Left lung (tissue), 10 donors: Measurements from ENCODE around the gene VPS9D1. TPM values are rescaled to one million over a fixed set of nuclear protein-coding genes. Genes with fewer than 3 reads are reported as not detected.

Experiments used
- ATAC-seq: fragments of 200-7000 bp; cut with Tn5 transposase; one replicate; pipeline ENCODE4 v1.9.1; 2020; ENCODE audit warnings: moderate library complexity
- DNase-seq, 4 donors: peaks; one replicate each; pipeline ENCODE4 v3.0.0-alpha.2; 2013 to 2020
- H3K27ac ChIP-seq, 2 donors: fragments of 200-600 bp; sonication (generic) in 1 of 2; one replicate each; pipeline versions ENCODE4 v1.5.0 to v1.8.0; 2020 to 2021
- H3K27me3 ChIP-seq, 2 donors: fragments of 200-600 bp; sonication (generic) in 1 of 2; one replicate each; pipeline versions ENCODE4 v1.5.0 to v1.8.0; 2020 to 2021
- H3K36me3 ChIP-seq, 2 donors: fragments of 200-600 bp; sonication (generic) in 1 of 2; one replicate each; pipeline versions ENCODE4 v1.5.0 to v1.8.0; 2020 to 2021
- H3K4me1 ChIP-seq, 2 donors: fragments of 200-600 bp; one replicate each; pipeline ENCODE4 v1.8.0; 2021
- H3K4me3 ChIP-seq, 2 donors: fragments of 200-600 bp; sonication (generic) in 1 of 2; one replicate each; pipeline versions ENCODE4 v1.5.0 to v1.8.0; 2020 to 2021; ENCODE audit warnings: mild to moderate bottlenecking in 1 of 2
- H3K9me3 ChIP-seq, 2 donors: fragments of 200-600 bp; sonication (generic) in 1 of 2; one replicate each; pipeline versions ENCODE4 v1.5.0 to v1.8.0; 2020 to 2021
- intact Hi-C, 2 donors: fragments of 100-400 bp; cut with DNase I; formaldehyde crosslinking; loops; one replicate each; pipeline versions ENCODE4 v1.11.2 to v1.14.2; 2022
- polyA plus RNA-seq, 6 donors: library from polyadenylated mRNA; unstranded; fragments of 120-200 nt; gene quantifications; one replicate each; pipeline ENCODE4 v1.2.1, GENCODE V29; 2013; ENCODE audit not compliant: insufficient read length in 6 of 6
- total RNA-seq, 2 donors: library from RNA; stranded (reverse); fragmentation: NEBNext Ultra II Directional; extraction: Animal tissue kit (Norgen Biotek cat#: 25700); gene quantifications; one replicate each; pipeline ENCODE4 v1.2.1, GENCODE V29; 2021
- TF ChIP-seq, protein P1 (sequence below), 2 donors: fragments of 200-600 bp; sonication (generic) in 1 of 2; IDR thresholded peaks; one replicate each; pipeline versions ENCODE4 v1.5.0 to v1.8.0; 2021; ENCODE audit warnings: antibody characterized with exemption in 2 of 2
- donor health status: DM: no; HTN: yes; CAD: no.
- donor health status: DM: no; HTN: no; CAD: no.

Gene VPS9D1
- total and polyA plus RNA-seq, 8 donors = 9.0 to 19.0 (median 12.3) TPM

- no peak for ATAC-seq
- TF ChIP-seq, protein P1, sequence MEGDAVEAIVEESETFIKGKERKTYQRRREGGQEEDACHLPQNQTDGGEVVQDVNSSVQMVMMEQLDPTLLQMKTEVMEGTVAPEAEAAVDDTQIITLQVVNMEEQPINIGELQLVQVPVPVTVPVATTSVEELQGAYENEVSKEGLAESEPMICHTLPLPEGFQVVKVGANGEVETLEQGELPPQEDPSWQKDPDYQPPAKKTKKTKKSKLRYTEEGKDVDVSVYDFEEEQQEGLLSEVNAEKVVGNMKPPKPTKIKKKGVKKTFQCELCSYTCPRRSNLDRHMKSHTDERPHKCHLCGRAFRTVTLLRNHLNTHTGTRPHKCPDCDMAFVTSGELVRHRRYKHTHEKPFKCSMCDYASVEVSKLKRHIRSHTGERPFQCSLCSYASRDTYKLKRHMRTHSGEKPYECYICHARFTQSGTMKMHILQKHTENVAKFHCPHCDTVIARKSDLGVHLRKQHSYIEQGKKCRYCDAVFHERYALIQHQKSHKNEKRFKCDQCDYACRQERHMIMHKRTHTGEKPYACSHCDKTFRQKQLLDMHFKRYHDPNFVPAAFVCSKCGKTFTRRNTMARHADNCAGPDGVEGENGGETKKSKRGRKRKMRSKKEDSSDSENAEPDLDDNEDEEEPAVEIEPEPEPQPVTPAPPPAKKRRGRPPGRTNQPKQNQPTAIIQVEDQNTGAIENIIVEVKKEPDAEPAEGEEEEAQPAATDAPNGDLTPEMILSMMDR (IDR thresholded peaks at IDR 0.05) = no peak
- Histone ChIP-seq H3K27ac (peak overlapping the region in 1 of 2 donors; percentile 48), H3K27me3 (no peaks in the 10 kb centered on the region), H3K4me3 (peak overlapping the region in 1 of 2 donors; percentile 32), H3K36me3 (peaks cover 0 to 40% of the 10 kb centered on the region in 2 donors), H3K9me3 (no peaks in the 10 kb centered on the region), H3K4me1 (peaks cover 5 to 44% of the 10 kb centered on the region in 2 donors)
- no peak for DNase-seq
- intact Hi-C loops = no loop called here
Measured at GRCh38 chr16:89761304-89761922, 40.7 kb upstream of the VPS9D1 start.

DNA sequence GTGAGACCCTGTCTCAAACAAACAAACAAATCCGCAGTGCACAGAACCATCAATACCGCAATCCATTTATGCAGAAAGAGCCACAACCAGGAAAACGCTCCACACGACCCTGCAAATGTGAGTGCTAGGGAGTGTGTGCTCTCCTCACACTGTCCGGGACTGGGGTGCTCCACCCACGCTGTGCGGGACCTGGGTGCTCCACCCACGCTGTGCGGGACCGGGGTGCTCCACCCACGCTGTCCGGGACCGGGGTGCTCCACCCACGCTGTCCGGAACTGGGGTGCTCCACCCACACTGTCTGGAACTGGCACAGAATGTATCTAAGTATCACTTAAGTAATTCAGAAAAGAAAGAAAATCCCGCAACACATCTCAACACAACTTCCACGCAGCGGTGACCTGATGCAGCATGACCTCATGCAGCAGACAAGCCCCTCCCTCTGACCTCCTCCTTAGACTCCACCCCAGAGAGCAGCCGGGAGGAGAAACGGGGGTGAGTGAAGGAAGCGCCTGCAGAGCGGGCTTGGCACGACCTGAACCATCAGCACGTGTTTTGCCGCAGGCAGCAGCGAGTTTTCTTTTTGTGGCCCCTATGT lies 39.1 kb upstream of the VPS9D1 start:
- Histone ChIP-seq H3K9me3 (no peaks in the 10 kb centered on the region), H3K4me3 (no peak overlapping the region), H3K27me3 (no peaks in the 10 kb centered on the region), H3K4me1 (peaks cover 5 to 35% of the 10 kb centered on the region in 2 donors), H3K27ac (no peak overlapping the region), H3K36me3 (peaks cover 0 to 40% of the 10 kb centered on the region in 2 donors)
- intact Hi-C loops = loop anchor here in 1 of 2 donors (10.0 kb wide), 1 partner anchor 105 kb away; no protein-coding TSS in a partner anchor
- DNase-seq (no peak), ATAC-seq (no peak)
- TF ChIP-seq, protein P1 (IDR thresholded peaks at IDR 0.05) = no peak

GRCh38 chr16:89749637-89750036 lies 28.9 kb upstream of the VPS9D1 start:
- TF ChIP-seq, protein P1 (IDR thresholded peaks at IDR 0.05) = no peak
- H3K9me3 ChIP-seq = no peaks in the 10 kb centered on the region
- DNase-seq (peak in 2 of 4 donors; percentile 65 to 83), ATAC-seq (peak; percentile 82)
- H3K4me3 ChIP-seq = no peak overlapping the region
- intact Hi-C loops = loop anchor here in 1 of 2 donors (10.0 kb wide), 2 partner anchors 65 to 115 kb away; partner anchors contain the start of gene CDK10
- peaks cover 0 to 12% of the 10 kb centered on the region in 2 donors for H3K4me1 ChIP-seq
- H3K27me3 ChIP-seq = no peaks in the 10 kb centered on the region
- peaks cover 0 to 55% of the 10 kb centered on the region in 2 donors for H3K36me3 ChIP-seq
- H3K27ac ChIP-seq = peak overlapping the region in 1 of 2 donors; percentile 55

- Histone ChIP-seq H3K4me3 (no peak overlapping the region), H3K4me1 (peaks cover 0 to 12% of the 10 kb centered on the region in 2 donors), H3K9me3 (no peaks in the 10 kb centered on the region), H3K36me3 (peaks cover 0 to 62% of the 10 kb centered on the region in 2 donors), H3K27ac (peak overlapping the region in 1 of 2 donors; percentile 55), H3K27me3 (no peaks in the 10 kb centered on the region)
- ATAC-seq = no peak
- intact Hi-C loops = loop anchor here in 1 of 2 donors (10.0 kb wide), 1 partner anchor 64 kb away; the partner anchor contains the start of gene CDK10
- no peak for DNase-seq
- TF ChIP-seq, protein P1 (IDR thresholded peaks at IDR 0.05) = no peak
Measured at GRCh38 chr16:89748921-89749320, 28.2 kb upstream of the VPS9D1 start.

DNA sequence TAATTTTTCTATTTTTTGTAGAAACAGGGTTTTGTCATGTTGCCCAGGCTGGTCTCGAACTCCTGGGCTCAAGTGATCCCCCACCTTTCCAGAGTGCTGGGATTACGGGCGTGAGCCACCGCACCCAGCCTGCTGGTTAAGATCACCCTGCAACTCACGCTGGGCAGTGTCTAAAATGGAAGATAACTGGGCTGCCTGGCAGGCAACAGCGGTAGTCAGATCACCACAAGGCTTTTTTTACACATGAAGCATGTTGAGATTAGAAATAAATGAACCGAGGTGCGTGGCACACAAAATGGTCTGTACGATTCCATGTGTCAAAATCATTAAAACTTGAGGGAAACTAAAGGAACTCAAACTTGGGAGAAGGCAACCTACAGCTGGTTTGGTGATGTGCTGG lies 27.4 kb upstream of the VPS9D1 start:
- H3K4me3 ChIP-seq = no peak overlapping the region
- peaks cover 0 to 67% of the 10 kb centered on the region in 2 donors for H3K36me3 ChIP-seq
- TF ChIP-seq, protein P1 (IDR thresholded peaks at IDR 0.05) = no peak
- H3K9me3 ChIP-seq = no peaks in the 10 kb centered on the region
- peaks cover 0 to 12% of the 10 kb centered on the region in 2 donors for H3K4me1 ChIP-seq
- ATAC-seq (no peak), DNase-seq (no peak)
- H3K27ac ChIP-seq = no peak overlapping the region
- H3K27me3 ChIP-seq = no peaks in the 10 kb centered on the region
- intact Hi-C loops = loop anchor here in 1 of 2 donors (10.0 kb wide), 1 partner anchor 63 kb away; the partner anchor contains the start of gene CDK10
